Astrocyte (in vitro differentiated cells and primary cell): ENCODE results near the gene CSMD2.

Source experiments
- EZH2 ChIP-seq: IDR thresholded peaks from 2 replicates; pipeline ENCODE4 v1.6.1; 2012; ENCODE audit warnings: mild to moderate bottlenecking, low read length, inconsistent platforms; ENCODE audit not compliant: insufficient read depth
- TF ChIP-seq, protein P1 (sequence below): IDR thresholded peaks from 2 replicates; pipeline ENCODE4 v1.5.1; 2011; ENCODE audit warnings: low read depth, mild to moderate bottlenecking, inconsistent platforms, low read length, moderate library complexity; ENCODE audit not compliant: insufficient read depth

- TF ChIP-seq, protein P1, sequence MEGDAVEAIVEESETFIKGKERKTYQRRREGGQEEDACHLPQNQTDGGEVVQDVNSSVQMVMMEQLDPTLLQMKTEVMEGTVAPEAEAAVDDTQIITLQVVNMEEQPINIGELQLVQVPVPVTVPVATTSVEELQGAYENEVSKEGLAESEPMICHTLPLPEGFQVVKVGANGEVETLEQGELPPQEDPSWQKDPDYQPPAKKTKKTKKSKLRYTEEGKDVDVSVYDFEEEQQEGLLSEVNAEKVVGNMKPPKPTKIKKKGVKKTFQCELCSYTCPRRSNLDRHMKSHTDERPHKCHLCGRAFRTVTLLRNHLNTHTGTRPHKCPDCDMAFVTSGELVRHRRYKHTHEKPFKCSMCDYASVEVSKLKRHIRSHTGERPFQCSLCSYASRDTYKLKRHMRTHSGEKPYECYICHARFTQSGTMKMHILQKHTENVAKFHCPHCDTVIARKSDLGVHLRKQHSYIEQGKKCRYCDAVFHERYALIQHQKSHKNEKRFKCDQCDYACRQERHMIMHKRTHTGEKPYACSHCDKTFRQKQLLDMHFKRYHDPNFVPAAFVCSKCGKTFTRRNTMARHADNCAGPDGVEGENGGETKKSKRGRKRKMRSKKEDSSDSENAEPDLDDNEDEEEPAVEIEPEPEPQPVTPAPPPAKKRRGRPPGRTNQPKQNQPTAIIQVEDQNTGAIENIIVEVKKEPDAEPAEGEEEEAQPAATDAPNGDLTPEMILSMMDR, result no peak
- no peak for TF ChIP-seq EZH2
Observed at GRCh38 chr1:34018285-34018684, 146.7 kb downstream of the CSMD2 start.
